ENCODE measurements around the gene BARHL1. TPM values are rescaled to one million over a fixed set of nuclear protein-coding genes. Genes with fewer than 3 reads are reported as not detected.

Gene BARHL1
- not detected for total RNA-seq

- DNase-seq, result no peak
These were observed at the start of gene BARHL1 for GRCh38 chr9:132582276-132582785. TSS of gene BARHL1 (plus strand) at chr9:132582606. CDS start at chr9:132582798, 192 bp downstream.

GRCh38 chr9:132534832-132535231 is 47.6 kb upstream of the BARHL1 start:
- no peak for DNase-seq

GRCh38 chr9:132536124-132536523 is 46.3 kb upstream of the BARHL1 start:
- no peak for DNase-seq

GRCh38 chr9:132537352-132537751 is 45.1 kb upstream of the BARHL1 start:
- DNase-seq, result no peak

GRCh38 chr9:132538071-132538470 is 44.3 kb upstream of the BARHL1 start:
- no peak for DNase-seq

GRCh38 chr9:132539096-132539495 is 43.3 kb upstream of the BARHL1 start:
- DNase-seq, result no peak

GRCh38 chr9:132541051-132541450 is 41.4 kb upstream of the BARHL1 start:
- no peak for DNase-seq

GRCh38 chr9:132541870-132542830 is 40.3 kb upstream of the BARHL1 start:
- DNase-seq, result no peak

GRCh38 chr9:132543251-132543650 is 39.2 kb upstream of the BARHL1 start:
- DNase-seq, result no peak

GRCh38 chr9:132543960-132544359 is 38.4 kb upstream of the BARHL1 start:
- peak; percentile 17 for DNase-seq

GRCh38 chr9:132545578-132545977 is 36.8 kb upstream of the BARHL1 start:
- DNase-seq, result no peak

- DNase-seq, result peak; percentile 66
These were observed 36.0 kb upstream of the BARHL1 start for GRCh38 chr9:132546148-132547051.

GRCh38 chr9:132547052-132547431 is 35.4 kb upstream of the BARHL1 start:
- DNase-seq, result no peak

GRCh38 chr9:132547436-132547835 is 35.0 kb upstream of the BARHL1 start:
- no peak for DNase-seq

- DNase-seq, result no peak
These were observed 34.3 kb upstream of the BARHL1 start for GRCh38 chr9:132547976-132548730.

- no peak for DNase-seq
These were observed 33.4 kb upstream of the BARHL1 start for GRCh38 chr9:132548751-132549640.

- no peak for DNase-seq
These were observed 30.9 kb upstream of the BARHL1 start for GRCh38 chr9:132551556-132551955.

GRCh38 chr9:132552041-132552440 is 30.4 kb upstream of the BARHL1 start:
- DNase-seq, result no peak

GRCh38 chr9:132554755-132555154 is 27.7 kb upstream of the BARHL1 start:
- no peak for DNase-seq

GRCh38 chr9:132555528-132555927 is 26.9 kb upstream of the BARHL1 start:
- DNase-seq, result peak; percentile 17

- no peak for DNase-seq
These were observed 26.2 kb upstream of the BARHL1 start for GRCh38 chr9:132556235-132556634.

All from tongue (tissue), 2 donors.